ENCODE results near the gene CYBRD1.
"Not testable (repeated sequence)": the region's sequence is repeated elsewhere in the genome, so short reads cannot be mapped to it uniquely, and the experiment has no call there.

Gene CYBRD1

DNA sequence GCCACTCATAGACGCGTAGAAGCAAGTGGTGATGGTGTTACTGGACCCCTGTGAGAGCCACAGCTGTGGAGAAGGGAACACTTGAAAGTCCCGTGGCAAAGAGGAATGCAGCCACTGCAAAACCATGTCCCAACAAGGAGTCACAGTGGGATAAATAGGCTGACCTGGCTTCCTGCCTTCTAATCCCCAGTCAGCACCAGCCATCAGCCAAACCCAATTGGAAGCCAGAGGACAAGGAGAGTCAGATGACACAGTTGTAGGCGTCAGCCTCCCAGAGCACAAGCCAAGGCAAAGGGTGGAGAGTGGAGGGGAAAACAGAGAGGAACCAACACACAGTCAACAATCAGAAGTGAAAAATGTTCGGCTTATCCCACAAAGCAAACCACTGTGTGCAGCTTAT is 5.5 kb upstream of the CYBRD1 start:
- no peak for DNase-seq

DNA sequence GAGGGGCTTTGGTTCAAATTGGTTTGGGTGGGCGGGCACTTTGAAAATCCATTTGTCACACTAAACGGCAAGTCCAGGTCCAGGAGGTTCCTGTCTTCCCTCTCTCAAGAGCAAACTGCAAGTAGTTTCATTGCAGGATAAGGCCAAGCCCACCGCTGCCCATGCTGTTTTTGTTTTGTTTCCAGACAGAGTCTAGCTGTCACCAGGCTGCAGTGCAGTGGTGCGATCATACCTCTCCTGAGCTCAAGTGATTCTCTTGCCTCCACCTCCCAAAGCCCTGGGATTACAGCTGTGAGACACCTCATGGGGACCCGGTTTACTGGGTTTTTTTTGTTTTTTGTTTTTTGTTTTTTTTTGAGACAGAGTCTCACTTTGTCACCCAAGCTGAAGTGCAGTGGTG is 1.8 kb upstream of the CYBRD1 start:
- DNase-seq = no peak

DNA sequence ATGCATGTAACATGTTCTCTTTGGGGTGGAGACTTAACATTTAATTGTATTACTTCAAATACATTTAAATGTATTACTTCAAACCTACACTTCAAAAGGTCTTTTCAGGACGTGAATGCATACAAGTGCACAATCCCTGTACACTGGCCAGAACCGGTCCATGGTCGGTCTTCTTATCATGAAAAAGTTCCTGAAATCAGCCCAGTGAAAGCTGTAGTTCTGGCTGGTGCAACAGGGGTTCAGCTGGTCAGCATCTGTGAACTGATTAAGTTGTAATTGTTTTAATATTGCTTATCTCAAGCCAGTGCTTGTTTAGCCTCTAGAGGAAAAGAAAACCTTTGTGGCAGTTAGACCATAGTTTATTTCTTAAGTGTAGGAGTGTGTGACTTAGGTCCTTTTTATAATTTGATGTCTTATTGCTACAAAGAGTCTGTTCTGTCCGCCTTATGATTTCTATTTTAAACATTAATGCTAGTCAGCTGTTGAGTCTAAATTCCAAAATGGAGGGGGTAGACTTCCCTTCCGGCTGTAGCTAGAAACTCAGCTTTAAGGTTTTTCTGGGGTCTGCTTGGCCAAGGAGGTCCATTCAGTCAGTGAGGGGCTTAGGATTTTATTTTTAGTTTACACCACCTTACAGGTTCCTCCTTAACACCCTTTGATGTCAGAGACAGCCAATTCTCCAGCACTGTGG is 768 bp upstream of the CYBRD1 start:
- DNase-seq = no peak

DNA sequence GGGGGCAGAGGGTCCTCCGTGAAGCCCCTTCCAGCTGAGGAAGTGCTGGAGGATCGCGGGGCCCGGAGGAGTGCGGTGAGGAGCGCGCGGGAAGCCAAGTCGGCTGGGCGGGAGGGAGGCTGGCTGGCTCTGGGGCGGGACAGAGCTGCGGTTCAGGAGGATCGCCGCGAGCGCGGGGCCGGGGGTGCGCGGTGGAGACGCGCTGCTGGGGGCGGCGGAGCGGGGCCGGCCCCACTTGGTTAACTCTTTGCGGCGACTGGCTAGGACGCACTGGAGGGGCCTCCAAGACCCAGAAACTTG is 464 bp downstream of the CYBRD1 start:
- no peak for DNase-seq

DNA sequence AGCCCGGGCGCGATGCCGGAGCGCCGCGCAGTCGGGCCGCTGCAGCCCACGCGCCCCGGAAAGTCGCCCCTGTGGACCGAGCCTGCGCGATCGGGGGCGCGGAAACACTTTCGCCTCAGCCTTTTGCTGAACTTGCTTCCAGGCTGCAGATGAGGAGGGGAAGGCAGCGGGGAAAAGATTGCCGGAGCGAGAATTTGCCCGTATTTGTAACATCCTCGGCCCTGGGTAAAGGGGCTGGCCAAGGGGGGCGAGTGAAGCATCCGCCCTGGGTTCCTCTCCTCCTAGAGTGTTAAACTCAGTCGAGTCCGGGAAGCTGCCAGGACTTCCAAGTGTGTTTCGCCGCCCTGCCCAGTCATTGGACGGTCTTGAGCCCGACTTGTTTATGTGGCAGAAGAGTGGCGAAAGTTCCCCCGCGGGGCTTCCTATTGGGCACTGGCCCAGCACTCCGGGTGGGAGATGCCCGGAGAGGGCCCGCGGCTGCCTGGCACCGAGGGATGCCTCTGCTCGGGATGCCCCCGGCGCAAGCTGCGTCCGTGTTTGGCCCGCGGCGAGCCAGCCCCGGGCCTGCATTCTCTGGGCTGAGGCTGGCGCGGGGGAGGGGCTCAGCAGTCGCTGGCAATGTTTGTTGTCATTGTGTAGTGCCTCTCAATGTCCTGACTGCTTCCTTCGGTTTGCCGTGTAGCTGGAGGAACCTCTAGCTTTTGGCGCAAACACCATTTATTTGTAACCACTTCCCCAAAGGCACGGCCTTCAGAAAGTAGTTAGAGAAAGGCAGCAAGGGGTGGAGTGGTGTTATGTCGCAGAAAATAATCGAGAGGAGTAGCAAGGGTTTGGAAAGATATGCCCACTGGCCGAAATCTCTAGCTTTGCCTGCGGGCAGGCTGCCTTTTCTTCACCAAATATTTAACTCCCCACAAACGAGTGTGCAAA is 1.1 kb downstream of the CYBRD1 start:
- DNase-seq = no peak

DNA sequence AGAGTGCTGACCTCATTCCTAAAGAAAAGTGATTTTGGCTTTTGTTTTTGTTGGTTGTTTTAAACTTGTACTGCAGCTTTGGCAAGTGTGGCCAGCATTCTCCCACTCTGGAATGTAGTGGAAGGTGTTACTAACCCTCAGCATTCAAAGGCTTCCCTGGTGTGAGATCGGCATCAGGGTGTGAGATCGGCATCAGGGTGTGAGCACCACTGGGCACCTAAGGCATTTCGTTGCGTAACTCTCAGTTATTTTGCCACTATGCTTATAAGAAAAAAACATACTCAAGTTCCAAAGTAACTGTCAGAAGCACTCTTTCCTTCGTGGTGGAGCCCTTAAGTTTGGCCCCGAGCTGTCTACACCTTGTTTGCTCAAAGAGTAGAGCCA is 1.7 kb downstream of the CYBRD1 start:
- DNase-seq = no peak

DNA sequence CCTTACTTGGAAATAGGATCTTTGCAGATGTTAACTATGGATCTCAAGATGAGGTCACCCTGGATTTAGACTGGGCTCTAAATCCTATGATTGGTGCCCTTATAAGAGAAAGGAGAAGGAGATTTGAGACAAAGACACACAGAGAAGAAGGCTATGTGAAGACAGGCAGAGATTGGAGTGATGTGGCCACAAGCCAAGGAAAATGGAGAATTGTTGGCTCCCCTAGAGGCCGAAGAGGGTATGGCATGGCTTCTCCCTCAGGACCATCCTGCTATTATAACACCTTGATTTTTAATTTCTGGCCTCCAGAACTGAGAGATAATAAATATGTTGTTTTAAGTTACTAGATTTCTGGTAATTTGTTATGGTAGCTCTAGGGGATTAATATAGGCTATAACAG is 7.6 kb downstream of the CYBRD1 start:
- no peak for DNase-seq

DNA sequence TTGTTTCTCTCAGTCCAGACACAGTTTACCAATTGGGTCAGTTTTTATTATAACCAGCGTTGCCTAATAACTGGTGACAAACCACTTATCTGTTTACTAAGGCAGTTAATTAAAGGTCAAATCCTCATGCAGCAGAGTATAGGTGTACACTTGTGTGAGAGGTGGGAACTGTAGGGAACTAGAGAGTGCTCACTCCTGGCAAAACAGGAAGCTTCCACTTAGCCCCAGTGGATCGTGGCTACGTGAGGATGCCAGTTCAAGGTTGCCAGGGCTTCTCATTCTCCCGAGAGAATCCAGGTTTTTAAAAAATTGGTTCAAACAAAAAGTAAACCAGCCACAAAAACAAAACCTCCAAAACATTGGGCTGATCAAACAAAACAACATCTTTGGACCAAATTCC is 8.1 kb downstream of the CYBRD1 start:
- DNase-seq = no peak

DNA sequence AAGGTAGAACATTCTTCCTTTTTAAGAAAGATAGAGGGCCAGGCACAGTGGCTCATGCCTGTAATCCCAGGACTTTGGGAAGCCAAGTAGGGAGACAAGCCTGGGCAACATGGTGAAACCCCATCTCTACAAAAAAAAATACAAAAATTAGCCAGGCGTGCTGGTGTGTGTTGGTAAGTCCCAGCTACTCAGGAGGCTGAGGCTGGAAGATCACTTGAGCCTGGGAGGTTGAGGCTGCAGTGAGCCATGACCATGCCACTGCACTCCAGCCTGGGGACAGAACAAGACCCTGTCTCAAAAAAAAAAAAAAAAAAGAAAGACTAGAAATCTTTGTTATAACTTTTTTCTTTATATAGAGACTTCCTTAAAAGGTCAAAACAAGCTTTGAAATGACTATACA is 8.6 kb downstream of the CYBRD1 start:
- not testable (repeated sequence) for DNase-seq

DNA sequence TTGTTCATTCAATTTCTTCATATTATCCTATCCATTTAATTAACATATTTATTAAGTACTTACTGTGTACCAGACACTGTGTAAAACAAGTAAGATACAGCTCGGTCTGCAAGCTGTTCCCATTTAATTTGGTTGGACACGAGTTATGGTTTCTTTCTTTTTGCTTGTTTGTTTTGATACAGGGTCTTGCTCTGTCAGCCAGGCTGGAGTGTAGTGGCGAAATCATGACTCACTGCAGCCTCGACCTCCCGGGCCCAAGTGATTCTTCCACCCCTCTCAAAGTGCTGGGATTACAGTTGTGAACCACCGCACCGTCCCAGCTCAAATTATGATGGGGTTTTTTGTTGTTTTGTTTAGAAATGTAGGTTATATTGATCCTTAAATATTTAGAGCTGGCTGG is 9.0 kb downstream of the CYBRD1 start:
- DNase-seq = no peak

DNA sequence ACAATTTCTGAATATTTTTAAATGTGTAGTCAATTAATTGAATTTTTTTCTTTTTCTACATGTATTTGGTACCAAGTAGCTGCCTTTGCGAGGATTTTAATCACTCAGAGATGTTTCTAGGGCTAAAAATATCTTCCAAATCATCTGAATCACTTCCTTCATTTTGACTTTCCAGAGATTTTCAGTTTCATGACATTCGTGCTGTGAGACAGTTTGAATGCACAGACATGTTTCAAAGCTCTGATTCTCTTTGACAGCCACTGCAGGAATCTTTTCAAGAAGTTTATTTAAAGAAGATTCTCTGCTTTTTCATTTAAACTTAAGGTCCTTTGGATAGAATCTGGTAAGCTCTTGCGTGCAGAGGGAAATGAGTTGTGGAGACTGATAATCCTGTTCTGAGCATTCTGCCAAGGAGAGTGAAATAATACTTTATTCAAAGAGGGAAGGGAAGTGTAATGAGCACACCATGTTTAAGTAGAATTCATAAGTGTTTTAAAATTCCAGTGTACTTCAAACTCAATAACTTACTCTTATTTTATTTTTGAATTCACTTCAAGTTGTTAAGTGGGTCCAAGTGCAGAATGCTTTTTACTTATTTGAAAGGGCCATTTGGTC is 9.7 kb downstream of the CYBRD1 start:
- DNase-seq = no peak

DNA sequence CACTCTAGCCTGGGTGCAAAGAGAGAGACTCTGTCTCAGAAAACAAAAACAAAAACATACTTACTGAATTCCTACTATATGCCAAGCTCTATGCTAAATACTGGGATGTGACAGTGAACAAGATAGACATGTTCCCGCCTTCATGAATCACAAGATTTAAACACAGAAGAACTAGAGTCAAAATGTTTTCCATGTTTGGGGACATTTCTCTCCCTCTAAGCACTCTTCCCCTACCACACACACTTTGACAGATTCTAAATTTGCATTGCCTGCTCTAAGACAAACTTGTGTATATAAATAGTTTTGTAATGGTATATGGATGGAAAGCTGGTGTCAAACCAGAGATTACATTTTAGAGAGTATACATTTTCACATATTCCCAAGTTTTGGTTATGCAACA is 11.1 kb downstream of the CYBRD1 start:
- no peak for DNase-seq

DNA sequence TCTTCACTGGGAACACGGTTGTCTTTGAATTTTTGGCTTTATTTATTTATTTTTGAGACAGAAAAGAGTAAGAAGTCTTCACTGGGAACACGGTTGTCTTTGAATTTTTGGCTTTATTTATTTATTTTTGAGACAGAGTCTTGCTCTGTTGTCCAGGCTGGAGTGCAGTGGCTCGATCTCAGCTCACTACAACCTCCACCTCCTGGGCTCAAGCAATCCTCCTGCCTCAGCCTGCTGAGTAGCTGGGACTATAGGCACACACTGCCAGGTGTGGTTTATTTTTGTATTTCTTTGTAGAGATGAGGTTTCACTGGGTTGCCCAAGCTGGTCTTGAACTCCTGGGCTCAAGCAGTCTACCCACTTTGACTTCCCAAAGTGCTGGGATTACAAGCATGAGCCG is 13.3 kb downstream of the CYBRD1 start:
- not testable (repeated sequence) for DNase-seq

DNA sequence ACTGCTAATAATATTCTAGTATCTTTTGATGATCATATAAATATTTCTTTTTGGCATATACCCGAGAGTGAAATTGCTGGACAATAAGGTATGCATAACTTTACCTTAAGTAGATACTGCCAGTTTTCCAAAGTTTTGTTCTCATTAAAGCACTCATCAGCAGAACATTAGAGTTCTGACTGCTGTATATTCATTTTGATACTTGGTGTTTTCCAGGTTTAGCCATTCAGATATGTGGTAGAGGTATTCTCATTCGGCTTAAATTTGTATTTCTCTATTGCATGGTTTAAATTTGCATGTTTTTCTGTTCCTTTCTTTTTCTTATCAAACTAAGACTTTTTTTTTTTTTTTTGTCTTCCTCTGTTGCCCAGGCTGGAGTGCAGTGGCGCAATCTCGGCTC is 18.2 kb downstream of the CYBRD1 start:
- DNase-seq = no peak

DNA sequence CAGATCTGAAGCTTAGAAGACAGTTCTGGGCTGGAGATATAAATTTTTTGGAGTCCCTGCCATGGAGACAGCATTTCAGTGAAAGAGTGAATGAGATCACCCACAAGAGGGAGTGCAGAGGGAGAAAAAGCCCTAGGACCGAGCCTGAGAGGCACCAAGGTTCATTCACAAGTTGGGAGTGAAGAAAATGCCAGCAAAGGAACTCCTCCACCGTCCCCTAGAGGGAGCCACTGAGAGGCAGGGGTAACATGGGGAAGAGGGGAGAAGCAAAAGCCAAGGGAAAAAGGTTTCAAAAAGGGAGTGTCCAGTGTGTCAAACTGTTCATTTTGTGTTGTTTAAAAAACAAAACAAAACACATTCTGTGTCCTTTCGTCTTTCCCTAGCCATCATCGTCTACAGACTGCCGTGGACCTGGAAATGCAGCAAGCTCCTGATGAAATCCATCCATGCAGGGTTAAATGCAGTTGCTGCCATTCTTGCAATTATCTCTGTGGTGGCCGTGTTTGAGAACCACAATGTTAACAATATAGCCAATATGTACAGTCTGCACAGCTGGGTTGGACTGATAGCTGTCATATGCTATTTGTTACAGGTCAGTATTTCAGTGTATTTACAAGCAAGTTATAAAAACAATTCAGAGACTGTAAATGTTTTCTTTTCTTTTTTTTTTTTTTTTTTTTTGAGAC is 19.1 kb downstream of the CYBRD1 start:
- DNase-seq = no peak

DNA sequence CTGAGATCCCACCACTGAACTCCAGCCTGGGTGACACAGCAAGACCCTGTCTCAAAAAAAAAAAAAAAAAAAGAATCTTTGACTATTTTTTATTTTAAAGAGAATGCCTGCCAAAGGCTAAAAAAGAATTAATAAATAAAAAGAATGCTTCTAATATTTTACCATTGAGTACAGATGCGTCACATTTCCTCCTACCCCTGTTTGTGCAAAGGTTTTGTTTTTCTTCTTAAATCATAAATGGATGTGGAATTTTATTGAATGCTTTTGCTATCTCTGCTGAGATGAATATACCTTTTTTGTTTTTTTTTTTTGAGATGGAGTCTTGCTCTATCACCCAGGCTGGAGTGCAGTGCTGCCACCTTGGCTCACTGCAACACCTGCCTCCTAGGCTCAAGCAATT is 22.8 kb downstream of the CYBRD1 start:
- no peak for DNase-seq

DNA sequence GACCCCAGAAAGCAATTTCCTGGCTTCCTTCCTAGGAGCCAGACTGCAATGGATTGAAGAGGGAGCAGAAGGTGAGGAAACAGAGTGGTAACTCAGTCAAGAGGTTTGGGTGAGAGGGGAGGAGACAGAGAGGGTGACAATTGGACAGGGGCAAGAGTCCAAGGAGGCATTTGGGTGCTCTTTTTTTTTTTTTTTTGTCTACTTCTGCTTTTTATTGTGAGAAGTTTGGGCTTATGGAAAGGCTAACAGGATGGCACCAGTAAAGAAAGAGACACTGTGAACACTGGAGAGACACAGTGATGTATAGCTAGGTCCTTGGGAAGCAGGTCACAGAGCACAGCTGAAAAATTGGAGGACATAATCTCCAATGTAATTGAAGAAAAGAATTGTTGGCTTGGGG is 25.0 kb downstream of the CYBRD1 start:
- DNase-seq = no peak

DNA sequence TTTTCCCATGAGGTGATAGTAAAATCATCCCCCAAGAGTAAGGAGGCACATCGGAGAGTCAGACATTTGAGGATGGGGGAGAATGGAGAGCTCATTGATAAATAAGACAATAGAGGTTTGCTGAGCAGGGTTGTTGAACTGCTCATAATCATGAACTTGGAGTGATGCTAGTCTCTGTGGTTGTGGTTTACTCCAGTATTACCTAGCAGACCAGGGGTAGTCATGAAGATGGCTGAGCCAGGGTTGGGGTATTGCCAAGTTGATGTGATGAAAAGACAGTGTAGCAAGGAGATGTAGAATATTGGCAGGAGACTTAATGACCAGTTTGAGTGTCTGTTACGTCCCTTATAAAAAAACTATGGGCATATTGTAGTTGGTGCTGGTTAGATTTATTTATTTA is 25.4 kb downstream of the CYBRD1 start:
- DNase-seq = no peak

DNA sequence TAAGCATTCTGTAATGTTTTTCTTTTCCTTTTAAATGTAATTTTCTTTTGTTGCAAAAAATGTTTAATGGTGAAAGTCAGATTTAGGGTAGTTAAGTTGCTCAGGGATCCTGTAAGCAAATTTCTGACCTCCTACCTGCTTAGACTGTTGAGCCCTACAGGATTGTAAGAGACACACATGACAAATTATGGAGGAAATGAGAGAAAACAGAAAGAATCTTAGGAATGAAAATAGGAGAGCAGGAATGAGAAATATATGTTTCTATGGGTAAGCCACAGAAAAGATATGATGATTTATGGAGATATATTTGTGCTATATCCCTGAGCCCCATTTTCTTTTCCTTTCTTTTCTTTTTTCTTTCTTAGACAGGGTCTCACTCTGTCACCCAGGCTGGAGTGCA is 28.3 kb downstream of the CYBRD1 start:
- DNase-seq = no peak

DNA sequence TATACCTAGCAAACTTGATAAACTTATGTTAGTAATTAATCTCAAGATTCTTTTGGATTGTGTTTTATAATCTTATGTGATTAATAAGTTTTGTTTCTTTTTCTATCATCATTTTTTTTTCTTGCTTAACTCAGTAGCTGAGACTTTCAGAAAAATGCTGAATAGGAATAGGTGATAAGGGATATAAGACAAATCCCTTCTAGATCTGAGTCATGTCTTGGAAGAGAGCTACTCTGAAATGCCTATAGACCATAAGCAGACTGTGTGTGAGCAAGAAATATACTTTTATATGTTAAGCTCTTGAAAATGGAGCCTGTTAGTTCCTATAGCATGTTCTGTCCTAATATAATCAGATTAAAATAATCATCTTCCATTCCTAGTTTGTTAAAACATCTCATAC is 29.6 kb downstream of the CYBRD1 start:
- DNase-seq = no peak

DNA sequence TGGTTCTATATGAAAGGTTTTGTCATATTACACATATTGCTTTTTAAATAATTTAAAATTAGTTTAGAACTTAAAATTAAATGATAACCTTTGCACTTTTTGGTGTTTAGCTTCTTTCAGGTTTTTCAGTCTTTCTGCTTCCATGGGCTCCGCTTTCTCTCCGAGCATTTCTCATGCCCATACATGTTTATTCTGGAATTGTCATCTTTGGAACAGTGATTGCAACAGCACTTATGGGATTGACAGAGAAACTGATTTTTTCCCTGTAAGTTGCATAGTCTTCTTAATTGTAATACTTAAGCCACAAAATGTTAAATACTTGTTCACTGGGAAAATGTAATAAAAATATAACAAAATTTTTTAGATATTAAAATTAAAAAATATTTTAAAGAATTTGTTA is 31.0 kb downstream of the CYBRD1 start:
- DNase-seq = no peak

DNA sequence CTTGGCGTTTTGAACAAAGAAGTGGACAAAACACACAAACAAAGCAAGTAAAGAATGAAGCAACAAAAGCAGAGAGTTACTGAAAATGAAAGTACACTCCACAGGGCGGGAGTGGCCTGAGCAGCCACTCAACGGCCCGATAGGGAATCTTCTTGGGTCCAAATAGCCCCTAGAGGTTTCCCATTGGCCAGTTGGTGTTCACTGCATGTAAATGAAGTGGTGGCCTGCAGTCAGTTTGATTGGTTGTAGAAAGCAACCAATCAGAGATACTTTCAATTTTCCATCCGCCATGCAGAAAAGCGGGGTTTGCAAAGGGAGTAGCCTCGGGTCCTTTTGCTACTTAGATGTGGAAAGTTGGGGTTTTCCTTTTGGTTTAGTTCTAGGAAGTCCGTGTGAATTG is 31.6 kb downstream of the CYBRD1 start:
- no peak for DNase-seq

DNA sequence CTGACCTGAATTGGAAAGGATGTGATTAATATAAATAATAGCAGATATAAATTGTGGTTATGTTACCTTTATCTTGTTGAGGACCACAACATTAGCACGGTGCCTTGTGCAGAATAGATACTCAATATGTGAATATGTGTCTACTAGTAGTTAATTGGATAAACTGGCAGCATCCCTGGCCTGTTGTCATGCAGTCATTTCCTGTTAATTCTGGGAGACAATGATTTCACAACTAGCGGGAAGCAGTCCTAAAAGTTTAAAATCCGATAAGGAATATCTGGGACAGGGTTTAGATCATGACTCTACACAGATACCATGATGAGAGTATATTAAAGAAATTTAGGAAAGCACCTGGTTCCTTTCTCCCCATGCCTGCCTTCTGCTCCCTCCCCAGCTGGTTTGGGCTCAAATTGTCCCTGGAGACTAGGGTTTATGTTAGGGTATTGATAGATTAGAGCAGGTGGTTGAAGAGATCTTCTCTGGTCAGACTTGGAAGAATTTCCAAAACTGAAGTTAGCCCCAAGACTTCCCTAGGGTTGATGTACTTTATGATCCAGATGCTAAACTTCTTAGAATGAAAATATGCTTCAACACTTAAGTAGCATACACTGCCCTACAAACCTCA is 32.8 kb downstream of the CYBRD1 start:
- no peak for DNase-seq
